OCI-LY7 (cell line): ENCODE data around the gene MON1B. TPM values are rescaled to one million over a fixed set of nuclear protein-coding genes. Genes with fewer than 3 reads are reported as not detected.

ENCODE experiments used
- BruUV-seq: library from RNA; stranded (reverse); fragments of 400-500 nt; replicated peaks from 2 replicates; lab custom pipeline; 2021; lab: Mats Ljungman, UMichigan
- CTCF ChIA-PET: fragments of 300-600 bp; sonication (Branson Sonifier 250); formaldehyde crosslinking; loops from one replicate; lab custom pipeline; 2022; ENCODE audit warnings: antibody characterized with exemption; ENCODE audit not compliant: unreplicated experiment; lab: Charles Lee
- POLR2A ChIA-PET: fragments of 300-600 bp; sonication (Branson Sonifier 250); formaldehyde crosslinking; loops from one replicate; lab custom pipeline; 2022; ENCODE audit warnings: antibody characterized with exemption; lab: Charles Lee
- DNase-seq: peaks from one replicate; pipeline ENCODE4 v3.0.0-alpha.2; 2015; ENCODE audit warnings: low spot score
- H2AFZ ChIP-seq: fragments of 200-600 bp; sonication (generic), shearing (Covaris generic); 2 replicates; pipeline ENCODE4 v1.6.1; 2014; ENCODE audit warnings: mild to moderate bottlenecking, antibody characterized with exemption, low read length, moderate library complexity
- H3K27ac ChIP-seq: fragments of 200-600 bp; sonication (generic); 2 replicates; pipeline ENCODE4 v1.5.1; 2014; ENCODE audit warnings: mixed run types, low read depth, mild to moderate bottlenecking, moderate library complexity, low read length, inconsistent platforms; ENCODE audit not compliant: poor library complexity, severe bottlenecking
- H3K36me3 ChIP-seq: fragments of 200-600 bp; sonication (generic); 2 replicates; pipeline ENCODE4 v1.6.1; 2014; ENCODE audit warnings: mild to moderate bottlenecking, antibody characterized with exemption, low read length, moderate library complexity, mixed read lengths; ENCODE audit not compliant: insufficient read depth
- H3K4me1 ChIP-seq: fragments of 200-600 bp; sonication (generic); 2 replicates; pipeline ENCODE4 v1.5.1; 2014; ENCODE audit warnings: mild to moderate bottlenecking, low read length; ENCODE audit not compliant: insufficient read depth, poor library complexity, severe bottlenecking
- H3K4me2 ChIP-seq: fragments of 200-600 bp; sonication (generic); 2 replicates; pipeline ENCODE4 v1.6.1; 2014; ENCODE audit warnings: mild to moderate bottlenecking, low read length
- H3K4me3 ChIP-seq: fragments of 200-600 bp; sonication (generic); 2 replicates; pipeline ENCODE4 v1.5.1; 2014; ENCODE audit warnings: mild to moderate bottlenecking, low read depth, low read length; ENCODE audit not compliant: poor library complexity, severe bottlenecking
- H3K79me2 ChIP-seq: fragments of 200-600 bp; sonication (generic); 2 replicates; pipeline ENCODE4 v1.6.1; 2016; ENCODE audit warnings: low read depth, mild to moderate bottlenecking, low read length, moderate library complexity, mixed read lengths; ENCODE audit not compliant: insufficient read depth
- H3K9me2 ChIP-seq: fragments of 200-600 bp; sonication (generic); 2 replicates; pipeline ENCODE4 v1.6.1; 2016; ENCODE audit warnings: mild to moderate bottlenecking, low read length, mixed read lengths; ENCODE audit not compliant: insufficient read depth
- H3K9me3 ChIP-seq: fragments of 200-600 bp; sonication (generic); 2 replicates; pipeline ENCODE4 v1.6.1; 2014; ENCODE audit warnings: mild to moderate bottlenecking, mixed run types, low read length, mixed read lengths
- H4K20me1 ChIP-seq: fragments of 200-600 bp; sonication (generic); 2 replicates; pipeline ENCODE4 v1.6.1; 2014; ENCODE audit warnings: mild to moderate bottlenecking, antibody characterized with exemption, low read length, moderate library complexity, mixed read lengths; ENCODE audit not compliant: insufficient read depth
- EZH2phosphoT487 ChIP-seq: fragments of 200-600 bp; sonication (generic); IDR thresholded peaks from 2 replicates; pipeline ENCODE4 v1.6.1; 2018; ENCODE audit warnings: low read depth, borderline replicate concordance, mild to moderate bottlenecking, mixed run types, antibody characterized with exemption, low read length, moderate library complexity, mixed read lengths
- intact Hi-C: fragments of 100-400 bp; cut with micrococcal nuclease; formaldehyde crosslinking; loops from one replicate; pipeline ENCODE4 v1.10.0; 2022; ENCODE audit not compliant: unreplicated experiment
- total RNA-seq, 2 experiments: library from RNA; depleted of rRNA in 1 of 2; stranded (reverse); fragments of >200 nt in 1 of 2; shearing (Covaris generic) in 1 of 2; gene quantifications; 2 replicates each; pipeline ENCODE4 v1.2.3, GENCODE V29; 2014 to 2022
- TF ChIP-seq, protein P1 (sequence below): fragments of 200-600 bp; sonication (generic); conservative IDR thresholded peaks from 2 replicates; pipeline ENCODE4 v1.5.1; 2014; ENCODE audit warnings: mild to moderate bottlenecking, antibody characterized with exemption, low read length, moderate library complexity, mixed read lengths

The MON1B gene
- total RNA-seq, 2 experiments from 2014 or later: 20.4 to 72.7 TPM

DNA sequence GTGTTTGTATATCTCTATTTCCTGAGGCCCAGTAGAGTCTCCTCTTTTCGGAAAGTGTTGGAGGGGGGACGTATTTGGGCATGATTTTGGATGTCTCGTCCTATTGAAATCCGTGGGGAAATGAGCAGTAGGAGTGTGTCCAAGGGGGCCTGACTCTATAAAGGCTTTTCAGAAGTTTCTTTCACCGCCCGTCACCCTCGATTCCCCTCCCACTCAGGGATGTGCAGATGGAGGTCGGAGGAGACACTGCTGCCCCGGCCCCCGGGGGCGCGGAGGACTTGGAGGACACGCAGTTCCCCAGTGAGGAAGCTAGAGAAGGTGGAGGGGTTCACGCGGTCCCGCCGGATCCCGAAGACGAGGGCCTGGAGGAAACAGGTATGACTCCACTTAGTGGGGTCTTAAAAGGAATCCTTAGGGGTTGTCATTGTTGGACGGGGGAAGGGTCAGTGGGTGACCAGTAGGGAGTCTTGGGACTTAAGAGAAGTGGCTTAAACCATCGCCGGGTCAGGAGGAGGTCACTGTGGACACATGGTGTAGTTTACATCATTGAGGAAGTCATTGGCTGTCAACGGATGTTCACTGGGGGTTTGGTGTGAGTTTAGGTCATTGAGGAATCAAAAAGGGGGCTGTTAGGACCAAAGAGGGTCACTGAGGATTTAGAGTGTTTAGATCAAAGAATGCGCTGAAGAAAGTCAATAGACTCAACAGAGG is 424 bp downstream of the MON1B start:
- peak; percentile 49 for DNase-seq
- Histone ChIP-seq H3K4me3 (peak overlapping the region; percentile 99), H2AFZ (peak overlapping the region; percentile 77), H3K9me3 (no peaks in the 10 kb centered on the region), H3K4me1 (peaks cover 11% of the 10 kb centered on the region), H3K79me2 (peaks cover 25% of the 10 kb centered on the region), H3K27ac (peak overlapping the region; percentile 93), H3K4me2 (peak overlapping the region; percentile 93), H3K9me2 (peaks cover 5% of the 10 kb centered on the region; the same call in 1 of the 2 replicates), H3K36me3 (peaks cover 37% of the 10 kb centered on the region), H4K20me1 (0 out of 2 replicates have a peak, but pooled peaks cover 15% of the 10 kb centered on the region)
- TSS peak; percentile 94 for BruUV-seq
- TF ChIP-seq EZH2phosphoT487: no peak
- TF ChIP-seq, protein P1, sequence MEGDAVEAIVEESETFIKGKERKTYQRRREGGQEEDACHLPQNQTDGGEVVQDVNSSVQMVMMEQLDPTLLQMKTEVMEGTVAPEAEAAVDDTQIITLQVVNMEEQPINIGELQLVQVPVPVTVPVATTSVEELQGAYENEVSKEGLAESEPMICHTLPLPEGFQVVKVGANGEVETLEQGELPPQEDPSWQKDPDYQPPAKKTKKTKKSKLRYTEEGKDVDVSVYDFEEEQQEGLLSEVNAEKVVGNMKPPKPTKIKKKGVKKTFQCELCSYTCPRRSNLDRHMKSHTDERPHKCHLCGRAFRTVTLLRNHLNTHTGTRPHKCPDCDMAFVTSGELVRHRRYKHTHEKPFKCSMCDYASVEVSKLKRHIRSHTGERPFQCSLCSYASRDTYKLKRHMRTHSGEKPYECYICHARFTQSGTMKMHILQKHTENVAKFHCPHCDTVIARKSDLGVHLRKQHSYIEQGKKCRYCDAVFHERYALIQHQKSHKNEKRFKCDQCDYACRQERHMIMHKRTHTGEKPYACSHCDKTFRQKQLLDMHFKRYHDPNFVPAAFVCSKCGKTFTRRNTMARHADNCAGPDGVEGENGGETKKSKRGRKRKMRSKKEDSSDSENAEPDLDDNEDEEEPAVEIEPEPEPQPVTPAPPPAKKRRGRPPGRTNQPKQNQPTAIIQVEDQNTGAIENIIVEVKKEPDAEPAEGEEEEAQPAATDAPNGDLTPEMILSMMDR: no peak
- CTCF ChIA-PET: no interaction called here
- POLR2A ChIA-PET: interaction anchor here (0.7 kb wide), 1 partner anchor 393 kb away, joined by 3 read pairs; no protein-coding TSS in a partner anchor
- intact Hi-C loops: loop anchor here (5.0 to 10.0 kb wide), 2 partner anchors 533 to 1759 kb away; partner anchors contain the start of genes CFDP1 and NUDT7

DNA sequence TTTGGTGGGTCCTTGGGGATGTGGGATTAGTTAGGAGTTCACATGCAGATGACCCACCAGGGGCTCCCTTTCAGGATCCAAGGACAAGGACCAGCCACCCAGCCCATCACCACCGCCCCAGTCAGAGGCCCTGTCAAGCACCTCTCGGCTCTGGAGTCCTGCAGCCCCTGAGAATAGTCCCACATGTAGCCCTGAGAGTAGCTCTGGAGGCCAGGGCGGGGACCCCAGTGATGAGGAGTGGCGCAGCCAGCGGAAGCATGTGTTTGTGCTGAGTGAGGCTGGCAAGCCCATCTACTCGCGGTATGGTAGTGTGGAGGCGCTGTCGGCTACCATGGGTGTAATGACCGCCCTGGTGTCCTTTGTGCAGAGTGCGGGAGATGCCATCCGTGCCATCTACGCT is 2.4 kb downstream of the MON1B start:
- TF ChIP-seq, protein P1: no peak
- TF ChIP-seq EZH2phosphoT487: no peak
- no peak for DNase-seq
- peaks cover 55% of the 10 kb centered on the region for H3K36me3 ChIP-seq
- H3K9me2 ChIP-seq: peaks cover 5% of the 10 kb centered on the region; the same call in 1 of the 2 replicates
- H3K4me2 ChIP-seq: no peak overlapping the region
- no peak overlapping the region for H3K4me3 ChIP-seq
- ChIA-PET POLR2A (no interaction called here), CTCF (no interaction called here)
- intact Hi-C loops: loop anchor here (5.0 to 10.0 kb wide), 2 partner anchors 531 to 1761 kb away; partner anchors contain the start of genes CFDP1 and NUDT7
- no peak overlapping the region for H2AFZ ChIP-seq
- H4K20me1 ChIP-seq: 0 out of 2 replicates have a peak, but pooled peaks cover 15% of the 10 kb centered on the region
- no TSS peak for BruUV-seq
- no peak overlapping the region for H3K27ac ChIP-seq
- peaks cover 11% of the 10 kb centered on the region for H3K4me1 ChIP-seq
- peaks cover 25% of the 10 kb centered on the region for H3K79me2 ChIP-seq
- H3K9me3 ChIP-seq: no peaks in the 10 kb centered on the region
